ENCODE measurements around the gene CORO2A. TPM values are rescaled to one million over a fixed set of nuclear protein-coding genes. Genes with fewer than 3 reads are reported as not detected.

The CORO2A gene
- total and polyA plus RNA-seq, 2 of the 13 experiments (the other 11 are each of a cell fraction or from before 2014, with no cell fraction given), result 14.4 to 15.3 TPM

GRCh38 chr9:98117984-98118639, 74.3 kb downstream of the CORO2A start (continued):
- TF ChIP-seq PATZ1 (CRISPR knock-in tag; IDR thresholded peaks at IDR 0.05) (no peak), GATAD1 (CRISPR knock-in tag; IDR thresholded peaks at IDR 0.05) (no peak), EP300 (IDR thresholded peaks at IDR 0.05; ENCODE audit: low read depth in 2 of 2, low read length in 2 of 2) (peak in 1 of 2 experiments; percentile 43; a peak in 1 of 4 replicates), EP300 (CRISPR knock-in tag; IDR thresholded peaks at IDR 0.05; ENCODE audit: borderline replicate concordance) (no peak), ARID4A (CRISPR knock-in tag; IDR thresholded peaks at IDR 0.05; ENCODE audit: borderline replicate concordance) (no peak), MAFK (conservative IDR thresholded peaks at IDR 0.05 in 1 of 2, IDR thresholded peaks at IDR 0.05 in 1 of 2; ENCODE audit: low read length in 2 of 2) (no peak), IRF9 (CRISPR knock-in tag; IDR thresholded peaks at IDR 0.05; ENCODE audit: borderline replicate concordance) (no peak), ZBTB3 (CRISPR knock-in tag; IDR thresholded peaks at IDR 0.05; ENCODE audit: borderline replicate concordance, low read depth) (no peak), CREB1 (IDR thresholded peaks at IDR 0.05) (no peak), CREB1 (CRISPR knock-in tag; IDR thresholded peaks at IDR 0.05) (0 out of 2 replicates have a peak, but pooled peaks have one; percentile 18), ZNF407 (CRISPR knock-in tag; IDR thresholded peaks at IDR 0.05; ENCODE audit: not compliant biosample characterization) (no peak), MATR3 (CRISPR knock-in tag; IDR thresholded peaks at IDR 0.05) (no peak)

Measured in HepG2 (cell line).